H1 (cell line): ENCODE measurements around the gene SERPINA1. TPM values are rescaled to one million over a fixed set of nuclear protein-coding genes. Genes with fewer than 3 reads are reported as not detected.

Experiments used
- CTCF ChIA-PET: fragments of 300-600 bp; sonication (Branson Sonifier 250); formaldehyde crosslinking; loops from one replicate; lab custom pipeline; 2021; ENCODE audit not compliant: partially characterized antibody; lab: Charles Lee
- POLR2A ChIA-PET: fragments of 300-600 bp; sonication (Branson Sonifier 250); formaldehyde crosslinking; loops from one replicate; lab custom pipeline; 2021; ENCODE audit warnings: inconsistent platforms; ENCODE audit not compliant: partially characterized antibody; lab: Charles Lee
- DNase-seq, 2 experiments: peaks; one replicate each; pipeline versions ENCODE4 v3.0.0 to v3.0.0-alpha.2; 2010 to 2022; ENCODE audit warnings: low spot score in 2 of 2, low read depth in 1 of 2, mixed read lengths in 1 of 2
- FAIRE-seq: peaks from 2 replicates; lab custom pipeline; 2011; peaks lifted over from hg19 to GRCh38; lab: Jason Lieb, UNC
- H2AFZ ChIP-seq: 2 replicates; pipeline ENCODE4 v1.8.1; 2012; ENCODE audit warnings: low read length, inconsistent platforms
- H2AK5ac ChIP-seq: 2 replicates; pipeline ENCODE4 v1.6.1; 2013; ENCODE audit warnings: low read depth, low read length
- H2BK120ac ChIP-seq: replicated peaks from 2 replicates; pipeline ENCODE3; 2013; ENCODE audit warnings: low read depth, low read length, inconsistent platforms
- H2BK12ac ChIP-seq: 2 replicates; pipeline ENCODE4 v1.6.1; 2013; ENCODE audit warnings: low read depth, low read length
- H2BK15ac ChIP-seq: 2 replicates; pipeline ENCODE4 v1.6.1; 2013; ENCODE audit warnings: low read length
- H2BK20ac ChIP-seq: 2 replicates; pipeline ENCODE4 v1.6.1; 2013; ENCODE audit warnings: low read length
- H2BK5ac ChIP-seq: 2 replicates; pipeline ENCODE4 v1.6.1; 2013; ENCODE audit warnings: low read depth, low read length
- H3K14ac ChIP-seq: 2 replicates; pipeline ENCODE4 v1.6.1; 2013; ENCODE audit warnings: inconsistent platforms; ENCODE audit not compliant: insufficient read length
- H3K18ac ChIP-seq: 2 replicates; pipeline ENCODE4 v1.6.1; 2013; ENCODE audit warnings: low read length; ENCODE audit errors: extremely low read depth
- H3K23ac ChIP-seq: 2 replicates; pipeline ENCODE4 v1.6.1; 2013; ENCODE audit warnings: inconsistent platforms; ENCODE audit not compliant: insufficient read length
- H3K23me2 ChIP-seq: 2 replicates; pipeline ENCODE4 v1.6.1; 2013; ENCODE audit warnings: low read depth, low read length
- H3K27ac ChIP-seq: 2 replicates; pipeline ENCODE4 v1.6.1; 2011; ENCODE audit warnings: low read depth, low read length, inconsistent platforms
- H3K27me3 ChIP-seq, 4 experiments: replicated peaks in 1 of 4; 1 replicate in 1 of 4; 2 replicates in 3 of 4; pipeline versions ENCODE4 v1.6.1 to v1.8.1; 2011 to 2013; ENCODE audit warnings: low read length in 3 of 4, mild to moderate bottlenecking in 3 of 4, inconsistent platforms in 2 of 4, mixed read lengths in 2 of 4, moderate library complexity in 1 of 4; ENCODE audit not compliant: control insufficient read depth in 3 of 4, insufficient read depth in 3 of 4; ENCODE audit errors: extremely low read depth in 1 of 4
- H3K36me3 ChIP-seq, 4 experiments: 2 replicates each; pipeline versions ENCODE4 v1.6.1 to v1.8.1; 2011 to 2013; ENCODE audit warnings: mild to moderate bottlenecking in 4 of 4, low read length in 3 of 4, moderate library complexity in 2 of 4, control low read depth in 1 of 4, inconsistent platforms in 1 of 4; ENCODE audit not compliant: insufficient read depth in 4 of 4, control insufficient read depth in 2 of 4
- H3K4ac ChIP-seq: replicated peaks from 2 replicates; pipeline ENCODE3; 2013; ENCODE audit warnings: low read length, low read depth, mixed read lengths, inconsistent platforms; ENCODE audit not compliant: insufficient read length
- H3K4me1 ChIP-seq, 4 experiments: replicated peaks in 1 of 4; 1 replicate in 1 of 4; 2 replicates in 3 of 4; pipeline versions ENCODE4 v1.6.1 to v1.8.1; 2011 to 2013; ENCODE audit warnings: low read length in 3 of 4, inconsistent platforms in 2 of 4, mixed read lengths in 1 of 4; ENCODE audit not compliant: insufficient read depth in 4 of 4, control insufficient read depth in 3 of 4
- H3K4me2 ChIP-seq, 2 experiments: 2 replicates each; pipeline versions ENCODE4 v1.6.1 to v1.8.1; 2011 to 2013; ENCODE audit warnings: low read depth in 2 of 2, low read length in 2 of 2, control low read depth in 1 of 2, inconsistent platforms in 1 of 2, mild to moderate bottlenecking in 1 of 2; ENCODE audit not compliant: insufficient read depth in 1 of 2
- H3K4me3 ChIP-seq, 4 experiments: fragments of 200-600, 300-600 bp in 1 of 4; sonication (generic), shearing (Covaris generic), sonication (Bioruptor Twin) in 1 of 4; 2 replicates each; pipeline versions ENCODE4 v1.5.1 to v1.8.1; 2011 to 2016; ENCODE audit warnings: low read length in 4 of 4, low read depth in 3 of 4, control low read depth in 2 of 4, inconsistent platforms in 2 of 4, mild to moderate bottlenecking in 2 of 4, mixed read lengths in 1 of 4, moderate library complexity in 1 of 4; ENCODE audit not compliant: insufficient read depth in 2 of 4; ENCODE audit errors: extremely low read depth in 1 of 4
- H3K56ac ChIP-seq: replicated peaks from 2 replicates; pipeline ENCODE3; 2013; ENCODE audit warnings: low read depth, mild to moderate bottlenecking, mixed read lengths, low read length, inconsistent platforms; ENCODE audit not compliant: insufficient read length
- H3K79me1 ChIP-seq: 2 replicates; pipeline ENCODE4 v1.6.1; 2013; ENCODE audit warnings: low read depth, low read length, control low read depth
- H3K79me2 ChIP-seq, 2 experiments: 2 replicates each; pipeline versions ENCODE4 v1.6.1 to v1.8.1; 2012 to 2013; ENCODE audit warnings: low read length in 2 of 2, mild to moderate bottlenecking in 2 of 2, inconsistent platforms in 1 of 2; ENCODE audit not compliant: insufficient read depth in 2 of 2, control insufficient read depth in 1 of 2
- H3K9ac ChIP-seq, 4 experiments: replicated peaks in 1 of 4; 1 replicate in 1 of 4; 2 replicates in 3 of 4; pipeline versions ENCODE4 v1.6.1 to v1.8.1; 2011 to 2013; ENCODE audit warnings: low read depth in 3 of 4, low read length in 3 of 4, control low read depth in 2 of 4, mild to moderate bottlenecking in 2 of 4, moderate library complexity in 2 of 4, inconsistent platforms in 1 of 4; ENCODE audit errors: extremely low read depth in 1 of 4
- H3K9me3 ChIP-seq, 2 experiments: 2 replicates each; pipeline versions ENCODE4 v1.6.1 to v1.8.1; 2012 to 2013; ENCODE audit warnings: mild to moderate bottlenecking in 2 of 2, moderate library complexity in 2 of 2, control low read depth in 1 of 2, inconsistent platforms in 1 of 2, low read depth in 1 of 2, low read length in 1 of 2, mixed read lengths in 1 of 2; ENCODE audit not compliant: insufficient read depth in 2 of 2
- H4K20me1 ChIP-seq, 2 experiments: replicated peaks in 1 of 2; 2 replicates each; pipeline versions ENCODE3 to v1.8.1; 2011 to 2013; ENCODE audit warnings: inconsistent platforms in 2 of 2, low read length in 2 of 2, mild to moderate bottlenecking in 1 of 2; ENCODE audit not compliant: insufficient read depth in 2 of 2, control insufficient read depth in 1 of 2
- H4K5ac ChIP-seq: 2 replicates; pipeline ENCODE4 v1.6.1; 2013; ENCODE audit warnings: low read length, low read depth, mixed read lengths, inconsistent platforms; ENCODE audit not compliant: insufficient read length
- H4K8ac ChIP-seq: 2 replicates; pipeline ENCODE4 v1.8.0; 2013; ENCODE audit warnings: mild to moderate bottlenecking, moderate library complexity, low read length, inconsistent platforms; ENCODE audit not compliant: insufficient read depth; ENCODE audit errors: extremely low read depth
- H4K91ac ChIP-seq: replicated peaks from 2 replicates; pipeline ENCODE3; 2013; ENCODE audit warnings: low read length, mixed read lengths, inconsistent platforms; ENCODE audit not compliant: insufficient read length
- ATF3 ChIP-seq: IDR thresholded peaks from 2 replicates; pipeline ENCODE4 v1.6.1; 2011; ENCODE audit warnings: low read depth, mild to moderate bottlenecking, low read length; ENCODE audit not compliant: insufficient read depth
- CTBP2 ChIP-seq: IDR thresholded peaks from 2 replicates; pipeline ENCODE4 v1.7.0; 2011; ENCODE audit warnings: borderline replicate concordance, mild to moderate bottlenecking, moderate library complexity, mixed read lengths, low read length; ENCODE audit not compliant: insufficient read depth, insufficient read length
- FOSL1 ChIP-seq: IDR thresholded peaks from 2 replicates; pipeline ENCODE4 v1.6.1; 2011; ENCODE audit warnings: mild to moderate bottlenecking, low read depth, low read length, moderate library complexity; ENCODE audit not compliant: insufficient read depth
- HDAC6 ChIP-seq: IDR thresholded peaks from one replicate; pipeline ENCODE4 v1.7.1; 2012; ENCODE audit warnings: low read depth, mild to moderate bottlenecking, inconsistent platforms, low read length, moderate library complexity
- NANOG ChIP-seq: IDR thresholded peaks from 2 replicates; pipeline ENCODE4 v1.6.1; 2011; ENCODE audit warnings: low read length, low read depth, mild to moderate bottlenecking, inconsistent platforms; ENCODE audit not compliant: insufficient read depth, poor library complexity, severe bottlenecking
- POLR2A ChIP-seq, 2 experiments: IDR thresholded peaks; 1 replicate in 1 of 2; 2 replicates in 1 of 2; pipeline ENCODE4 v1.6.1; 2011; ENCODE audit warnings: low read depth in 2 of 2, low read length in 2 of 2, mild to moderate bottlenecking in 2 of 2; ENCODE audit errors: control extremely low read depth in 1 of 2
- ZNF274 ChIP-seq: IDR thresholded peaks from 2 replicates; pipeline ENCODE4 v1.7.0; 2012; ENCODE audit warnings: low read length, borderline replicate concordance; ENCODE audit errors: extremely low read depth
- WGBS, 2 experiments: shearing (Covaris generic) in 1 of 2; methylation state at CpG; one replicate each; pipeline versions ENCODE4 v1.1.6 to v1.1.7; 2013 to 2015; ENCODE audit warnings: low lambda C conversion rate in 2 of 2, mixed read lengths in 2 of 2, inconsistent platforms in 1 of 2, low coverage in 1 of 2, missing lambda C conversion rate in 1 of 2; ENCODE audit not compliant: insufficient replicate concordance in 2 of 2, insufficient coverage in 1 of 2, insufficient read length in 1 of 2; ENCODE audit errors: extremely low coverage in 1 of 2, missing lambda C conversion rate in 1 of 2; 5-methylcytosine and 5-hydroxymethylcytosine counted together
- polyA plus RNA-seq, 7 experiments: library from polyadenylated mRNA; depleted of rRNA in 3 of 7; stranded (reverse) in 5 of 7; unstranded in 2 of 7; fragments of >200 nt in 5 of 7; fragments of 200-250 nt in 2 of 7; gene quantifications; 1 replicate in 5 of 7; 2 replicates in 1 of 7; 4 replicates in 1 of 7; pipeline versions ENCODE4 v1.2.1 to v1.2.3, GENCODE V29; 2011 to 2013; ENCODE audit warnings: missing spikeins in 2 of 7, mixed read lengths in 2 of 7
- total RNA-seq: library from RNA; stranded (reverse); fragmentation: NEBNext Ultra II Directional; extraction: Animal tissue kit (Norgen Biotek cat#: 25700); gene quantifications from 2 replicates; pipeline ENCODE4 v1.2.1, GENCODE V29; 2021

Gene SERPINA1
- total and polyA plus RNA-seq, 2 of the 8 experiments (the other 6 are each of a cell fraction or from before 2014, with no cell fraction given), result 0.08 TPM; not detected in 1

GRCh38 chr14:94404561-94404960 lies 16.2 kb upstream of the SERPINA1 start:
- Histone ChIP-seq H3K9me3 (peaks cover 9% of the 10 kb centered on the region in 2 experiments; a peak in 3 of 4 replicates), H3K14ac (no peak overlapping the region), H2BK20ac (no peak overlapping the region), H3K27ac (no peak overlapping the region), H2BK15ac (no peak overlapping the region), H2BK120ac (no peak overlapping the region), H3K23ac (no peak overlapping the region), H3K79me1 (no peaks in the 10 kb centered on the region), H3K56ac (no peak overlapping the region), H3K4ac (no peak overlapping the region), H4K8ac (no peak overlapping the region), H3K4me1 (peaks cover 0 to 6% (median 3%) of the 10 kb centered on the region in 4 experiments; a peak in 4 of 7 replicates), H3K4me3 (no peak overlapping the region), H3K36me3 (peaks cover 0 to 9% (median 2%) of the 10 kb centered on the region in 4 experiments; a peak in 2 of 8 replicates), H3K9ac (no peak overlapping the region), H2AFZ (no peak overlapping the region), H2AK5ac (no peak overlapping the region), H3K79me2 (no peaks in the 10 kb centered on the region), H4K5ac (no peak overlapping the region), H3K23me2 (no peaks in the 10 kb centered on the region), H2BK5ac (no peak overlapping the region), H2BK12ac (no peak overlapping the region), H3K27me3 (no peaks in the 10 kb centered on the region), H4K20me1 (no peaks in the 10 kb centered on the region), H4K91ac (no peak overlapping the region), H3K18ac (no peak overlapping the region), H3K4me2 (no peak overlapping the region)
- DNase-seq (no peak), FAIRE-seq (no peak)
- 91% methylated on average over 2 of the region's 2 CpGs; no CpG with 5 or more reads in 1 of the 2 experiments for WGBS, 2 experiments
- no peak for TF ChIP-seq ZNF274
- TF ChIP-seq CTBP2, result no peak
- no peak for TF ChIP-seq ATF3
- TF ChIP-seq NANOG, result no peak
- no peak for TF ChIP-seq HDAC6
- TF ChIP-seq FOSL1, result no peak
- no peak for TF ChIP-seq POLR2A (IDR thresholded peaks at IDR 0.05; ENCODE audit: control extremely low read depth in 1 of 2, low read depth in 2 of 2, low read length in 2 of 2)
- ChIA-PET CTCF (no interaction called here), POLR2A (no interaction called here)
